Endothelial cell of umbilical vein (primary cell): ENCODE data around the gene HOXD10. TPM values are rescaled to one million over a fixed set of nuclear protein-coding genes. Genes with fewer than 3 reads are reported as not detected.
A peak's percentile ranks its signal among the peaks of the same experiment; 100 is the strongest.

ENCODE experiments used
- BruUV-seq: library from RNA; stranded (reverse); fragments of 400-500 nt; replicated peaks from 2 replicates; lab custom pipeline; 2021; lab: Mats Ljungman, UMichigan
- CTCF ChIA-PET: fragments of 300-600, 350-600 bp; sonication (Branson Sonifier 250); formaldehyde crosslinking; loops from one replicate; lab custom pipeline; 2021; ENCODE audit warnings: antibody characterized with exemption, inconsistent platforms; lab: Charles Lee
- POLR2A ChIA-PET: fragments of 300-600, 350-600 bp; sonication (Branson Sonifier 250); formaldehyde crosslinking; loops from one replicate; lab custom pipeline; 2021; ENCODE audit warnings: antibody characterized with exemption, inconsistent platforms; lab: Charles Lee
- DNase-seq: peaks from one replicate; pipeline ENCODE4 v3.0.0-alpha.2; 2011; ENCODE audit warnings: low read depth, low spot score
- FAIRE-seq: peaks from 2 replicates; lab custom pipeline; 2011; peaks lifted over from hg19 to GRCh38; lab: Jason Lieb, UNC
- H2AFZ ChIP-seq: 2 replicates; pipeline ENCODE4 v1.6.0; 2012; ENCODE audit warnings: low read depth, low read length, control low read depth, inconsistent platforms
- H3K27ac ChIP-seq: 2 replicates; pipeline ENCODE4 v1.5.1; 2011; ENCODE audit warnings: low read depth, mild to moderate bottlenecking, control low read depth, low read length, moderate library complexity; ENCODE audit not compliant: insufficient read depth
- H3K27me3 ChIP-seq, 2 experiments: 2 replicates each; pipeline versions ENCODE4 v1.6.0 to v1.6.1; 2011; ENCODE audit warnings: low read length in 2 of 2, mixed read lengths in 1 of 2; ENCODE audit not compliant: control insufficient read depth in 2 of 2, insufficient read depth in 2 of 2
- H3K36me3 ChIP-seq, 2 experiments: 2 replicates in 1 of 2; 3 replicates in 1 of 2; pipeline ENCODE4 v1.5.1; 2011; ENCODE audit warnings: low read length in 2 of 2, mild to moderate bottlenecking in 1 of 2, moderate library complexity in 1 of 2; ENCODE audit not compliant: control insufficient read depth in 2 of 2, insufficient read depth in 2 of 2; ENCODE audit errors: extremely low read depth in 1 of 2
- H3K4me1 ChIP-seq: 3 replicates; pipeline ENCODE4 v1.5.1; 2011; ENCODE audit warnings: mild to moderate bottlenecking, low read length; ENCODE audit not compliant: control insufficient read depth, insufficient read depth; ENCODE audit errors: extremely low read depth
- H3K4me2 ChIP-seq: 2 replicates; pipeline ENCODE4 v1.6.1; 2011; ENCODE audit warnings: low read length, control low read depth, mixed read lengths; ENCODE audit not compliant: insufficient read depth
- H3K4me3 ChIP-seq, 3 experiments: fragments of 200-600 bp in 1 of 3; sonication (generic), shearing (Covaris generic) in 1 of 3; replicated peaks in 1 of 3; 2 replicates each; pipeline ENCODE4 v1.5.1; 2011 to 2016; ENCODE audit warnings: control low read depth in 3 of 3, low read length in 3 of 3, mild to moderate bottlenecking in 2 of 3, inconsistent platforms in 1 of 3, low read depth in 1 of 3, moderate library complexity in 1 of 3; ENCODE audit not compliant: insufficient read depth in 1 of 3
- H3K79me2 ChIP-seq: 2 replicates; pipeline ENCODE4 v1.6.0; 2012; ENCODE audit warnings: low read length, inconsistent platforms; ENCODE audit not compliant: control insufficient read depth, insufficient read depth
- H3K9ac ChIP-seq: replicated peaks from 2 replicates; pipeline ENCODE3; 2011; ENCODE audit warnings: low read length, control low read depth; ENCODE audit not compliant: insufficient read depth; ENCODE audit errors: extremely low read depth
- H3K9me1 ChIP-seq: replicated peaks from 3 replicates; pipeline ENCODE4 v1.6.0; 2011; ENCODE audit warnings: mild to moderate bottlenecking, low read length; ENCODE audit not compliant: control insufficient read depth, insufficient read depth; ENCODE audit errors: extremely low read depth
- H3K9me3 ChIP-seq: replicated peaks from 2 replicates; pipeline ENCODE4 v1.5.1; 2012; ENCODE audit warnings: low read length, inconsistent platforms; ENCODE audit not compliant: control insufficient read depth, insufficient read depth
- H4K20me1 ChIP-seq: replicated peaks from 2 replicates; pipeline ENCODE3; 2011; ENCODE audit warnings: mild to moderate bottlenecking, low read length; ENCODE audit not compliant: control insufficient read depth, insufficient read depth; ENCODE audit errors: extremely low read depth
- CTCF ChIP-seq, 2 donors: IDR thresholded peaks; 1 replicate in 1 of 2; 2 replicates in 1 of 2; pipeline ENCODE4 v1.5.1; 2011; ENCODE audit warnings: low read length in 2 of 2, mild to moderate bottlenecking in 2 of 2, moderate library complexity in 2 of 2, control low read depth in 1 of 2, inconsistent platforms in 1 of 2, low read depth in 1 of 2; ENCODE audit not compliant: insufficient read depth in 1 of 2; ENCODE audit errors: extremely low read depth in 1 of 2
- EZH2 ChIP-seq: IDR thresholded peaks from 2 replicates; pipeline ENCODE4 v1.6.1; 2012; ENCODE audit warnings: borderline replicate concordance, low read depth, mild to moderate bottlenecking, moderate library complexity, low read length, inconsistent platforms; ENCODE audit not compliant: severe bottlenecking
- FOS ChIP-seq: IDR thresholded peaks from 2 replicates; pipeline ENCODE4 v1.6.1; 2011; ENCODE audit warnings: mild to moderate bottlenecking, low read length, moderate library complexity, borderline replicate concordance; ENCODE audit not compliant: insufficient read depth
- GATA2 ChIP-seq: IDR thresholded peaks from 2 replicates; pipeline ENCODE4 v1.7.0; 2011; ENCODE audit warnings: low read depth, mild to moderate bottlenecking, moderate library complexity, mixed read lengths, low read length; ENCODE audit not compliant: insufficient read length, insufficient read depth
- JUN ChIP-seq: IDR thresholded peaks from 2 replicates; pipeline ENCODE4 v1.6.1; 2011; ENCODE audit warnings: borderline replicate concordance, low read depth; ENCODE audit not compliant: insufficient read length, insufficient read depth
- MAX ChIP-seq: IDR thresholded peaks from 2 replicates; pipeline ENCODE4 v1.6.1; 2011; ENCODE audit not compliant: insufficient read depth, insufficient read length
- MYC ChIP-seq: IDR thresholded peaks from one replicate; pipeline ENCODE4 v1.6.1; 2011; ENCODE audit warnings: mild to moderate bottlenecking, low read depth, low read length
- POLR2A ChIP-seq: IDR thresholded peaks from 2 replicates; pipeline ENCODE4 v1.6.1; 2012; ENCODE audit warnings: low read depth, mild to moderate bottlenecking, control low read depth, low read length
- POLR2AphosphoS5 ChIP-seq: IDR thresholded peaks from 2 replicates; pipeline ENCODE4 v1.6.1; 2012; ENCODE audit warnings: low read depth, mild to moderate bottlenecking, control low read depth, low read length, moderate library complexity; ENCODE audit not compliant: insufficient read depth
- dilution Hi-C: fragments of 300-500 bp; cut with MboI; formaldehyde crosslinking; loops from one replicate; pipeline ENCODE4 v1.15.0; 2019; ENCODE audit warnings: low sequenced_read_pairs; ENCODE audit not compliant: extremely low pct_ligation_motif_present
- intact Hi-C: fragments of 100-400 bp; cut with micrococcal nuclease; formaldehyde crosslinking; loops from one replicate; pipeline ENCODE4 v1.10.0; 2022
- polyA plus RNA-seq, 4 experiments: library from polyadenylated mRNA; depleted of rRNA in 3 of 4; stranded (reverse) in 3 of 4; unstranded in 1 of 4; fragments of >200 nt; gene quantifications; 2 replicates each; pipeline versions ENCODE4 v1.2.1 to v1.2.3, GENCODE V29; 2011 to 2012; ENCODE audit warnings: missing spikeins in 1 of 4
- total RNA-seq: library from RNA; stranded (reverse); gene quantifications from 2 replicates; pipeline ENCODE4 v1.2.3, GENCODE V29; 2021

The HOXD10 gene
- total and polyA plus RNA-seq, 2 donors (not counting 3 experiments of a cell fraction or from before 2014, with no cell fraction given), result not detected

GRCh38 chr2:176081837-176082524 lies 34.6 kb upstream of the HOXD10 start:
- no peaks in the 10 kb centered on the region for H3K79me2 ChIP-seq
- H3K36me3 ChIP-seq, result no peaks in the 10 kb centered on the region
- no peak for FAIRE-seq
- peaks cover 2% of the 10 kb centered on the region for H4K20me1 ChIP-seq
- dilution Hi-C loops (no loop called here), intact Hi-C loops (loop anchor here (2.0 kb wide), 2 partner anchors 15 to 79 kb away; partner anchors contain the start of gene LNPK)
- CTCF ChIA-PET, result interaction anchor here (1.4 to 1.6 kb wide), 3 partner anchors 14 to 29 kb away, joined by 4 to 6 read pairs (median 4); no protein-coding TSS in a partner anchor
- H3K9me1 ChIP-seq, result no peaks in the 10 kb centered on the region
- H3K4me2 ChIP-seq, result no peak overlapping the region
- BruUV-seq, result no TSS peak
- no peaks in the 10 kb centered on the region for H3K9me3 ChIP-seq
- TF ChIP-seq EZH2 (peak; percentile 98), FOS (no peak)
- H3K4me3 ChIP-seq, result no peak overlapping the region
- no peak overlapping the region for H3K27ac ChIP-seq
- H3K9ac ChIP-seq, result no peak overlapping the region
- H2AFZ ChIP-seq, result no peak overlapping the region
- DNase-seq, result no peak
- H3K27me3 ChIP-seq, result peaks cover 83 to 97% of the 10 kb centered on the region in 2 experiments
- no peaks in the 10 kb centered on the region for H3K4me1 ChIP-seq
- POLR2A ChIA-PET, result no interaction called here

- Histone ChIP-seq H3K9ac (no peak overlapping the region), H4K20me1 (no peaks in the 10 kb centered on the region), H3K4me2 (no peak overlapping the region), H3K79me2 (no peaks in the 10 kb centered on the region), H3K4me1 (no peaks in the 10 kb centered on the region), H3K9me1 (no peaks in the 10 kb centered on the region), H3K4me3 (no peak overlapping the region), H3K27me3 (peaks cover 86 to 97% of the 10 kb centered on the region in 2 experiments), H3K9me3 (no peaks in the 10 kb centered on the region), H2AFZ (no peak overlapping the region), H3K27ac (no peak overlapping the region), H3K36me3 (no peaks in the 10 kb centered on the region)
- TF ChIP-seq MYC (no peak), POLR2AphosphoS5 (no peak), EZH2 (no peak), JUN (no peak), MAX (no peak), POLR2A (no peak), CTCF (IDR thresholded peaks at IDR 0.05; ENCODE audit: extremely low read depth in 1 of 2, insufficient read depth in 1 of 2, low read depth in 1 of 2, low read length in 2 of 2) (no peak), GATA2 (no peak), FOS (no peak)
- dilution Hi-C loops (no loop called here), intact Hi-C loops (no loop called here)
- FAIRE-seq (no peak), DNase-seq (no peak)
- ChIA-PET CTCF (interaction anchor here (1.0 to 1.4 kb wide), 2 partner anchors 13 to 15 kb away, joined by 3 to 6 read pairs; no protein-coding TSS in a partner anchor), POLR2A (interaction anchor here (0.6 kb wide), 1 partner anchor 751 kb away, joined by 3 read pairs; no protein-coding TSS in a partner anchor)
- BruUV-seq, result no TSS peak
These were observed 34.1 kb upstream of the HOXD10 start for GRCh38 chr2:176082525-176082823.
